Body of pancreas (tissue), 4 donors: ENCODE measurements around the gene FAM184B. TPM values are rescaled to one million over a fixed set of nuclear protein-coding genes. Genes with fewer than 3 reads are reported as not detected.

Experiments
- ATAC-seq: fragments of 150-250 bp; one replicate; pipeline ENCODE4 v1.9.1; 2016
- DNase-seq, 4 donors: peaks; one replicate each; pipeline ENCODE4 v3.0.0-alpha.2; 2019
- H3K27ac ChIP-seq, 4 donors: fragments of 200-600 bp; sonication (generic); 1 replicate in 3 of 4; 2 replicates in 1 of 4; pipeline versions ENCODE4 v1.5.1 to v1.6.1; 2016 to 2019; ENCODE audit warnings: mild to moderate bottlenecking in 1 of 4, mixed read lengths in 1 of 4, moderate library complexity in 1 of 4
- H3K27me3 ChIP-seq, 2 donors: fragments of 200-600 bp; sonication (generic); one replicate each; pipeline ENCODE4 v1.6.0; 2016; ENCODE audit warnings: mild to moderate bottlenecking in 1 of 2
- H3K36me3 ChIP-seq, 2 donors: fragments of 200-600 bp; sonication (generic); replicated peaks in 1 of 2; 2 replicates each; pipeline ENCODE4 v1.5.1; 2016; ENCODE audit warnings: low read depth in 2 of 2; ENCODE audit not compliant: insufficient read depth in 1 of 2
- H3K4me1 ChIP-seq: fragments of 200-600 bp; sonication (generic); one replicate; pipeline ENCODE4 v1.6.0; 2016
- H3K4me3 ChIP-seq, 2 donors: fragments of 200-600 bp; sonication (generic); 1 replicate in 1 of 2; 2 replicates in 1 of 2; pipeline ENCODE4 v1.5.1; 2016 to 2019
- H3K9me3 ChIP-seq, 3 donors: fragments of 200-600 bp; sonication (generic); 1 replicate in 2 of 3; 2 replicates in 1 of 3; pipeline ENCODE4 v1.5.1; 2016
- CTCF ChIP-seq, 7 experiments: fragments of 450-650 bp in 4 of 7; fragments of 200-600 bp in 3 of 7; sonication (generic) in 3 of 7; IDR thresholded peaks; one replicate each; pipeline ENCODE4 v1.5.1; 2016 to 2019; ENCODE audit warnings: antibody characterized with exemption in 7 of 7
- POLR2A ChIP-seq, 3 donors: fragments of 450-650 bp; IDR thresholded peaks; one replicate each; pipeline ENCODE4 v1.6.1; 2016; ENCODE audit warnings: antibody characterized with exemption in 3 of 3, mild to moderate bottlenecking in 2 of 3
- WGBS, 2 donors: methylation state at CpG; one replicate each; pipeline ENCODE4 v1.1.5; 2017; 5-methylcytosine and 5-hydroxymethylcytosine counted together
- intact Hi-C: fragments of 100-400 bp; cut with DNase I; formaldehyde crosslinking; loops from one replicate; pipeline ENCODE4 v1.15.1; 2023
- total RNA-seq, 2 donors: library from RNA; depleted of rRNA; stranded (reverse); fragments of >200 nt; gene quantifications; one replicate each; pipeline ENCODE4 v1.1.0, GENCODE V29; 2016

Gene FAM184B
- total RNA-seq, 2 donors from 2014 or later: not detected

GRCh38 chr4:17681281-17682221 lies 99.9 kb downstream of the FAM184B start:
- ATAC-seq (no peak), DNase-seq (no peak)
- H3K4me3 ChIP-seq: no peak overlapping the region

GRCh38 chr4:17680559-17681280 lies 100.7 kb downstream of the FAM184B start:
- Histone ChIP-seq H3K4me1 (no peaks in the 10 kb centered on the region), H3K9me3 (no peaks in the 10 kb centered on the region), H3K27ac (no peak overlapping the region), H3K4me3 (no peak overlapping the region), H3K27me3 (no peaks in the 10 kb centered on the region), H3K36me3 (no peaks in the 10 kb centered on the region)
- 43 to 59% methylated on average over 5 of the region's 5 CpGs for WGBS, 2 donors
- TF ChIP-seq CTCF (IDR thresholded peaks at IDR 0.05): no peak
- TF ChIP-seq POLR2A (IDR thresholded peaks at IDR 0.05): no peak
- intact Hi-C loops: no loop called here
- ATAC-seq (no peak), DNase-seq (no peak)

More at GRCh38 chr4:17681281-17682221, 99.9 kb downstream of the FAM184B start:
- H3K27ac ChIP-seq: no peak overlapping the region
- no peaks in the 10 kb centered on the region for H3K27me3 ChIP-seq
- 65 to 68% methylated on average over 7 of the region's 7 CpGs for WGBS, 2 donors
- TF ChIP-seq CTCF (IDR thresholded peaks at IDR 0.05): no peak
- TF ChIP-seq POLR2A (IDR thresholded peaks at IDR 0.05): no peak
- H3K4me1 ChIP-seq: no peaks in the 10 kb centered on the region
- intact Hi-C loops: no loop called here
- no peaks in the 10 kb centered on the region for H3K9me3 ChIP-seq
- H3K36me3 ChIP-seq: no peaks in the 10 kb centered on the region

- intact Hi-C loops: no loop called here
- no peaks in the 10 kb centered on the region for H3K27me3 ChIP-seq
- no peaks in the 10 kb centered on the region for H3K9me3 ChIP-seq
- DNase-seq (no peak), ATAC-seq (no peak)
- TF ChIP-seq POLR2A (IDR thresholded peaks at IDR 0.05) (no peak), CTCF (IDR thresholded peaks at IDR 0.05) (no peak)
- H3K27ac ChIP-seq: no peak overlapping the region
- H3K4me1 ChIP-seq: no peaks in the 10 kb centered on the region
- H3K4me3 ChIP-seq: no peak overlapping the region
- H3K36me3 ChIP-seq: no peaks in the 10 kb centered on the region
These were observed 111.0 kb downstream of the FAM184B start for GRCh38 chr4:17670423-17670822.

- Histone ChIP-seq H3K27ac (no peak overlapping the region), H3K4me1 (peaks cover 6% of the 10 kb centered on the region), H3K36me3 (no peaks in the 10 kb centered on the region), H3K27me3 (no peaks in the 10 kb centered on the region), H3K9me3 (no peaks in the 10 kb centered on the region), H3K4me3 (no peak overlapping the region)
- intact Hi-C loops: no loop called here
- ATAC-seq: no peak
- no peak for DNase-seq
- WGBS, 2 donors: 60 to 76% methylated on average over 3 of the region's 3 CpGs
- TF ChIP-seq POLR2A (IDR thresholded peaks at IDR 0.05) (no peak), CTCF (IDR thresholded peaks at IDR 0.05) (no peak)
These were observed 113.7 kb downstream of the FAM184B start for GRCh38 chr4:17667653-17668201.
